A673 (cell line): ENCODE measurements around the gene ANXA11.

ENCODE experiments used
- CTCF ChIP-seq: fragments of 300-800, 200-600 bp; sonication (generic); conservative IDR thresholded peaks from 2 replicates; pipeline ENCODE4 v1.5.1; 2017; ENCODE audit warnings: low read depth, mild to moderate bottlenecking, antibody characterized with exemption, low read length, moderate library complexity, mixed read lengths
- EZH2 ChIP-seq: fragments of 200-600 bp; sonication (generic); IDR thresholded peaks from 2 replicates; pipeline ENCODE4 v1.6.1; 2017; ENCODE audit warnings: borderline replicate concordance, low read depth, mild to moderate bottlenecking, mixed read lengths, antibody characterized with exemption, low read length; ENCODE audit not compliant: poor library complexity, severe bottlenecking

GRCh38 chr10:80187060-80187459 lies 18.3 kb downstream of the ANXA11 start:
- TF ChIP-seq CTCF (no peak), EZH2 (no peak)
